SU-DHL-6 (cell line): ENCODE measurements around the gene SAG.

Source experiments
- CTCF ChIP-seq: fragments of 200-600 bp; sonication (generic); IDR thresholded peaks from one replicate; pipeline ENCODE4 v1.5.1; 2017; ENCODE audit warnings: antibody characterized with exemption, mild to moderate bottlenecking, low read length, moderate library complexity; ENCODE audit not compliant: insufficient read depth, poor library complexity, severe bottlenecking
- EZH2phosphoT487 ChIP-seq: fragments of 200-600 bp; sonication (generic), shearing (Covaris generic); conservative IDR thresholded peaks from 2 replicates; pipeline ENCODE4 v1.6.1; 2018; ENCODE audit warnings: mild to moderate bottlenecking, antibody characterized with exemption, low read length, moderate library complexity, mixed read lengths

- TF ChIP-seq CTCF (no peak), EZH2phosphoT487 (no peak)
These were observed 9.8 kb downstream of the SAG start for GRCh38 chr2:233317196-233317943.
